GM10248 (cell line): ENCODE results near the gene NINL.
"Not testable (repeated sequence)": the region's sequence is repeated elsewhere in the genome, so short reads cannot be mapped to it uniquely, and the experiment has no call there.

Experiments used
- CTCF ChIA-PET: fragments of 300-600 bp; sonication (Branson Sonifier 250); formaldehyde crosslinking; extraction: SDS; loops from one replicate; lab custom pipeline; 2021; ENCODE audit warnings: antibody characterized with exemption; lab: Yijun Ruan, JAX
- POLR2A ChIA-PET: fragments of 350-650 bp; sonication (Branson Sonifier 250); formaldehyde crosslinking; extraction: SDS; loops from one replicate; lab custom pipeline; 2020; ENCODE audit warnings: antibody characterized with exemption; lab: Yijun Ruan, JAX
- DNase-seq: peaks from one replicate; pipeline ENCODE4 v3.0.0; 2012; ENCODE audit errors: extremely low spot score
- CTCF ChIP-seq: IDR thresholded peaks from 2 replicates; pipeline ENCODE4 v1.5.1; 2012; ENCODE audit warnings: mild to moderate bottlenecking, low read depth; ENCODE audit errors: extremely low read depth, missing control alignments, control extremely low read depth

The NINL gene

GRCh38 chr20:25584905-25585704 lies at the start of gene NINL:
TSS of gene NINL (minus strand) at chr20:25585531. CDS start at chr20:25526587, 58,944 bp downstream.
- CTCF ChIA-PET: no interaction called here
- POLR2A ChIA-PET: no interaction called here
- no peak for TF ChIP-seq CTCF
- DNase-seq: peak; percentile 45

- ChIA-PET POLR2A (interaction anchor here (0.6 kb wide), 1 partner anchor 15 kb away, joined by 3 read pairs; no protein-coding TSS in a partner anchor), CTCF (no interaction called here)
- no peak for DNase-seq
- no peak for TF ChIP-seq CTCF
Measured at GRCh38 chr20:25632940-25633790, 47.8 kb upstream of the NINL start.

- CTCF ChIA-PET, POLR2A ChIA-PET, DNase-seq: not testable (repeated sequence)
Measured at GRCh38 chr20:25630615-25631014, 45.3 kb upstream of the NINL start.

GRCh38 chr20:25629816-25630499 lies 44.6 kb upstream of the NINL start:
- no peak for DNase-seq
- CTCF ChIA-PET: no interaction called here
- TF ChIP-seq CTCF: no peak
- POLR2A ChIA-PET: no interaction called here

- no peak for TF ChIP-seq CTCF
- DNase-seq: no peak
- CTCF ChIA-PET: no interaction called here
- POLR2A ChIA-PET: no interaction called here
Measured at GRCh38 chr20:25626779-25627178, 41.4 kb upstream of the NINL start.

GRCh38 chr20:25624500-25624939 lies 39.2 kb upstream of the NINL start:
- ChIA-PET POLR2A (no interaction called here), CTCF (no interaction called here)
- no peak for DNase-seq
- TF ChIP-seq CTCF: no peak
